ENCODE results near the gene CASP6.
A peak's percentile ranks its signal among the peaks of the same experiment; 100 is the strongest.

CASP6 gene

DNA sequence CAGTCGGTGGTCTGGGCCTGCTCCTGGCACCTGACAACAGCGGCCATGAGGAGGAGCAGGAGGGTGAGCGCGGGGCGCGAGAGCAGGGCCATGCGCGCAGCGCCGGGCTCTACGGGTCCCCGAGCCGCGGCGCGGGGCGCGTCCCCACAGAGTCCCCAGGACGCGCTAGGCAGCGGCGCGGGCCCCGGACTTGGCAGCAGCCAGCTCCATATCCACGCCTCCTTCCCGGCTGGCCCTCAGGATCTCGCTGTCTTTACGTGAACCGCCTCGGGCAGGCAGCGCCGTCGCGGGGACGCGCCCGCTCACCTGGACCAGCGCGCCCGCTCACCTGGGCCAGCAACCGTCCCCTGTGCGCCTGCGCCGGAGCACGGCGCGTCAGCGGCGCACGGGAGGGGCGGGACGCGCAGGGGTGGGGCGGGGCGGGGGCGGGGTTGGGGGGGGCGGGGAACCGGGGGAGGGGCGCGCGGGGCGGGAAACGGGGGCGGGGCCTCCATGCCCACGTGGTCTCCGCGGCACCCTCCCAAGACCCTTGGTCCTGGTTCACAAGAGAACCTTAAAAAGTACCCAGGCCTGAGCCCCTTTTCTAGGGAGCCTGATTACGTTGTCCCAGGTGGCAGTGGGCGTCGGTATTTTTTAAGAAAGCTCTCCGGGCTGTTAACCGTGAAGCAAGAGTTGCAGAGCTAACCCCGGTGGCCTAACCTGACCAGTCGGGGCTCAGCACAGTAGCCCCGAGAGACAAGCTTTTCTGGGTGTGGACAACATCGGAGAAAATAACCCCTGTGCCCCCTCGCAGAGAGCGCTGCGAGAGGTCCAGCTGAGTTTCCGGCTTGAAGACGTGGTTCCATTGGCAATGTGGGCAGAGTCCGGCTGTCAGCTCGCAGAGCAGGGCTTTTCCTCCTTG is 26.7 kb upstream of the CASP6 start, which contains the start of gene PLA2G12A:
Gene PLA2G12A, minus strand, starts transcription at position 353 of the 901 bp plus-strand sequence. Its CDS starts 261 bp downstream, at position 92.
- H3K9me3 Mint-ChIP-seq, result no peaks in the 10 kb centered on the region
- H3K36me3 Mint-ChIP-seq (ENCODE audit: low read depth), result peaks cover 2% of the 10 kb centered on the region
- peaks cover 21% of the 10 kb centered on the region for H3K4me1 Mint-ChIP-seq
- H3K27me3 Mint-ChIP-seq, result no peaks in the 10 kb centered on the region
- ATAC-seq, result peak; percentile 85
- H3K4me3 Mint-ChIP-seq, result peak within 1 kb of the TSS; percentile 92
- H3K27ac Mint-ChIP-seq, result peak within 1 kb of the TSS; percentile 83
- DNase-seq, result peak; percentile 72

DNA sequence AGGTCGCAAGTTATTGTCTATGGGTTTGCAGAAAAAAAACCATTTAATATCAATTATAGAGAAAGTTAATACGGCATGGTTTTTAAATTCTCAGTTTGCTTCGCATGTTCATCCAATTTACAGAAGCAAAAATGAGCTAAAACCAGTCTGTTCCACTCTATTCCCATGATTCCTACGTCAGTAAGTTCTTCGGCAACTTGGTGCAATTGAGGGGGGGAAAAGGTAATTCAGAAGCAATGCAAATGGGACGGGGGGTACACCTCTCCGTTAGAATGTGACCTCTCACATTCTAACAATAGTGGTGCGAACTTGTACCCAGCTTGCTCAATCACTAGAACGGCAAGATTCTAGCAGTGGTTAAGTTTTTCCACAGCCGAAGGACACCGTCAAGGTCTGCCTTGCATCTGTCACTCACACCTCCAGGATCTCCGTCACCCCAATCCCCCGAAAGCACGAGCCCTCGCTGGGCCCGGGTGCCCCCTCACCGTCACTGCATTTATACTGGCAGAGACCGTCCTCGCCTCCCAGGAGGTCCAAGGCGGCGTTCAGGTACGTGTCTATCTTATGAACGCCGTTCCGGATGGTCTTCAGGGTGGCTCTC is 26.0 kb upstream of the CASP6 start:
- H3K4me3 Mint-ChIP-seq, result peak overlapping the region; percentile 92
- peak; percentile 34 for DNase-seq
- H3K27ac Mint-ChIP-seq, result peak overlapping the region; percentile 83
- H3K36me3 Mint-ChIP-seq (ENCODE audit: low read depth), result peaks cover 5% of the 10 kb centered on the region
- H3K9me3 Mint-ChIP-seq, result no peaks in the 10 kb centered on the region
- H3K4me1 Mint-ChIP-seq, result peaks cover 21% of the 10 kb centered on the region
- peak; percentile 61 for ATAC-seq
- H3K27me3 Mint-ChIP-seq, result no peaks in the 10 kb centered on the region

DNA sequence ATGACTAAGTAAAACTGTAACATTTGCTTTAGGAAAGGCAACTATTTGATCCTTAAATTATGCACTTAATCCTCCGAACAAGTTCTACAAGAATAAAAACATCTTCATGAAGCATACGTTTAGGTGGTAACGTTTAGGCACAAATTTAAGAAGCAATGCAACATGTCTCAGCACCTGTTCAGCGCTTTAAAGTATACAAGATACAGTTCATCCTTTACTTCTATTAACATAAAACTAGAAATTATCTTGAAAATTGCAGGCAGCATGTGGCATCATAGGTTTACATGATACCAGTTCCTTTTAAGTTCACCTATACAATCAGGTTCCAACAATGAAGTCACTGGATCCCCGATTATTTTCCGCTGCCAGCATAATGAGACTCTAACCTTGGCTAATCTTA is 25.1 kb upstream of the CASP6 start:
- ATAC-seq (no peak), DNase-seq (no peak)
- peaks cover 21% of the 10 kb centered on the region for H3K4me1 Mint-ChIP-seq
- H3K27me3 Mint-ChIP-seq, result no peaks in the 10 kb centered on the region
- no peak overlapping the region for H3K27ac Mint-ChIP-seq
- H3K36me3 Mint-ChIP-seq (ENCODE audit: low read depth), result peaks cover 5% of the 10 kb centered on the region
- H3K9me3 Mint-ChIP-seq, result no peaks in the 10 kb centered on the region
- H3K4me3 Mint-ChIP-seq, result peak overlapping the region; percentile 92

DNA sequence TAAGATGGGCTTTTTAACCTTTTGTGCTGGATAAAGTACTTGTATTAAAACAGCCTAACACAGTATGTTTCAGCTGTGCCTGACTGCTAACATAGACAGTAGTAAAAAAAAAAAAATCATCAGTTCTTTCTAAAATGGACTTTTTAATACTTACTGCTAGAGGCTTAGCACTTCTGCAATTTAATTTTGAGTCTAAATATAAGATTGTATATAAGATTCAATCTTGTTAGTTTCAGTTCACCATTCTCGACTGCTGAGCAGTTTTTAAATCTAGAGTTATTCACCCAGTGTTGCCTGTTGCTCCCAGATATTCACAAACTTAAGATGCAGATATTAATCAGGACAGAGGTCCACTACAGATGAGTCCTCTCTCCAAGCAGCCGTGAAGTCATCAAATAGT is 19.9 kb upstream of the CASP6 start:
- DNase-seq (no peak), ATAC-seq (no peak)
- Mint-ChIP-seq H3K36me3 (ENCODE audit: low read depth) (peaks cover 9% of the 10 kb centered on the region), H3K9me3 (no peaks in the 10 kb centered on the region), H3K27ac (no peak overlapping the region), H3K4me1 (peaks cover 14% of the 10 kb centered on the region), H3K4me3 (no peak overlapping the region), H3K27me3 (no peaks in the 10 kb centered on the region)

DNA sequence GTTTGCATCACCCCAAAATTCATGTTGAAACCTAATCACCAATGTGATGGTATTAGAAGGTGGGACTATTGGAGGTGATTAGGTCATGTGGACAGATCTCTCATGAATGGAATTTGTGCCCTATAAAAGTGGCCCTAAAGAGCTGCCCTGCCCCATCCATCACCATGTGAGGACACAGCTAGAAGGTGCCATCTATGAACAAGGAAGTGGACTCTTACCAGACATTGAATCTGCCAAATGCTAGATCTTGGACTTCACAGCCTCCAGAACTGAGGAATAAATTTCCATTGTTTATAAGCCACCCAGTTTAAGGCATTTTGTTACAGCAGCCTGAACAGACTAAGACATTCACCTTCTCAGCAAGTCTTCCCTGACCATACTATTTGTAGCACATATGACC is 19.1 kb upstream of the CASP6 start:
- Mint-ChIP-seq H3K27me3 (no peaks in the 10 kb centered on the region), H3K36me3 (ENCODE audit: low read depth) (peaks cover 10% of the 10 kb centered on the region), H3K9me3 (no peaks in the 10 kb centered on the region), H3K27ac (no peak overlapping the region), H3K4me3 (no peak overlapping the region), H3K4me1 (peaks cover 10% of the 10 kb centered on the region)
- no peak for ATAC-seq
- DNase-seq, result no peak

DNA sequence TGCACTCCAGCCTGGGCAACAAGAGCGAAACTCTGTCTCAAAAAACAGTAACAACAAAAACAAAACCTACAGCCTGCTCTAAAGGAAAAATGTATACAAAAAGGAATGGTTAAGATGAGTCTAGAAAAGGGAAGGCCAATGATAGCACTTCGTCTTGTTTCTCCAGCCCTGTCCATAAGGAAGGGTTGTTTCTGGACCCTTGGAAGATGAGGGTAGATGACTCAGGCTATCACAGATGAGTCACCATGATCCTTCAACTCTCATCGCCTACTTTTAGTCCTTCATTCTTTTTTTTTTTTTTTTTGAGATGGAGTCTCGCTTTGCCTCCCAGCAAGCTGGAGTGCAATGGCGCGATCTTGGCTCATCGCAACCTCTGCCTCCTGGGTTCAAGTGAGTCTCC is 17.8 kb upstream of the CASP6 start:
- no peak overlapping the region for H3K4me3 Mint-ChIP-seq
- no peaks in the 10 kb centered on the region for H3K27me3 Mint-ChIP-seq
- DNase-seq (no peak), ATAC-seq (no peak)
- H3K36me3 Mint-ChIP-seq (ENCODE audit: low read depth), result peaks cover 16% of the 10 kb centered on the region
- no peaks in the 10 kb centered on the region for H3K9me3 Mint-ChIP-seq
- H3K27ac Mint-ChIP-seq, result no peak overlapping the region
- peaks cover 9% of the 10 kb centered on the region for H3K4me1 Mint-ChIP-seq

DNA sequence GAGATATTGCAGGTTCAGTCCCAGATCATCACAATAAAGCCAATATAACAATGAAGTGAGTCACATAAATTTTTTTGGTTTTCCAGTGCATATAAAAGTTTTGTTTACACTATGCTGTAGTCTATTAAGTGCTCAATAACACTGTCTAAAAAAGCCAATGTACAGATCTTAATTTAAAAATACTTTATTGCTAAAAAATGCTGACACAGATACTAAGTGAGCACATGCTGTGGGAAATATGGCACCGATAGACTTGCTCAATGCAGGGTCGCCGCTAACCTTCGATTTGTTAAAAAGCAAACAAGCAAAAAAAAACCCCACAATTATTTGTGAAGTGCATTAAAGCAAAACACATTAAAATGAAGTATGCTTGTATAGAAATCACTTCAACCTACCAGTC is 16.4 kb upstream of the CASP6 start:
- ATAC-seq, result no peak
- Mint-ChIP-seq H3K4me3 (no peak overlapping the region), H3K36me3 (ENCODE audit: low read depth) (peaks cover 19% of the 10 kb centered on the region), H3K27ac (no peak overlapping the region), H3K4me1 (peaks cover 7% of the 10 kb centered on the region), H3K9me3 (no peaks in the 10 kb centered on the region), H3K27me3 (no peaks in the 10 kb centered on the region)
- no peak for DNase-seq

DNA sequence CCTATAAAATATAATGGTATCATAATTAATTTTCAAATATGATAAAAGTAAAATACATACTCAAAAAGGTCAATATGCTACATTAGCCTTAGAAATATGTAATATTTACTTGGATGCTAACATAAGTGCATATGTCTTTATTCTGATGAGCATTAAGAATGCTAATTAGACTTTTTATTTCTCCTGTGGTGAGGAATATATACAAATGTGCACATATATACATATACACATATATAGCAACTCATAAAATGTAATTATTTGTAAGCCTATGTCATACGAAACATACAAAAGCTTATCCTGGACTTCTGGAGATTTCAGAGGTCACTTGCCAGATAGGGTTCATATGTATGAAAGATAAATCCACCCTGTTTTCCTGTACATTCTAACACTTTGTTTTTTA is 15.5 kb upstream of the CASP6 start:
- H3K4me1 Mint-ChIP-seq, result peaks cover 7% of the 10 kb centered on the region
- H3K4me3 Mint-ChIP-seq, result no peak overlapping the region
- no peaks in the 10 kb centered on the region for H3K27me3 Mint-ChIP-seq
- no peak overlapping the region for H3K27ac Mint-ChIP-seq
- peaks cover 16% of the 10 kb centered on the region for H3K36me3 Mint-ChIP-seq (ENCODE audit: low read depth)
- no peaks in the 10 kb centered on the region for H3K9me3 Mint-ChIP-seq
- DNase-seq, result no peak
- ATAC-seq, result no peak

DNA sequence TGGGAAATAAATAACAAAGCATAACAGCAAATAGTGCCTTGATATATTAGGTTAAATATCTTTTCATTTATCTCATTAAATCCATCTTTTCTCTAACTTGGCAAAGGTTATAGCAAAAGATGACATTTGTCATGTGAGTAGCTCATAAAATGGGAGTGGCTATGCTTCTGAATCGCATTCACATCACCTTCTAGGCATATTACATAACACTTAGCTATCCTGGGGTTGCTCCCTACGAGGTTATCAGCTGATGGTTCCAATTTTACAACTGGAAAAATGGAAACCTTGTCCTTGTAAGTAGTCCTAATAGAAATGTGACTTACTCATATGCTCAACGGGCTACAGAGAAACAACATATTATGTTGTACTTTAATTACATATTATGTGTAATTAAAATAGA is 10.3 kb upstream of the CASP6 start:
- DNase-seq, result no peak
- Mint-ChIP-seq H3K9me3 (no peaks in the 10 kb centered on the region), H3K27ac (no peak overlapping the region), H3K36me3 (ENCODE audit: low read depth) (peaks cover 18% of the 10 kb centered on the region), H3K4me3 (no peak overlapping the region), H3K27me3 (no peaks in the 10 kb centered on the region), H3K4me1 (no peaks in the 10 kb centered on the region)
- ATAC-seq, result no peak

DNA sequence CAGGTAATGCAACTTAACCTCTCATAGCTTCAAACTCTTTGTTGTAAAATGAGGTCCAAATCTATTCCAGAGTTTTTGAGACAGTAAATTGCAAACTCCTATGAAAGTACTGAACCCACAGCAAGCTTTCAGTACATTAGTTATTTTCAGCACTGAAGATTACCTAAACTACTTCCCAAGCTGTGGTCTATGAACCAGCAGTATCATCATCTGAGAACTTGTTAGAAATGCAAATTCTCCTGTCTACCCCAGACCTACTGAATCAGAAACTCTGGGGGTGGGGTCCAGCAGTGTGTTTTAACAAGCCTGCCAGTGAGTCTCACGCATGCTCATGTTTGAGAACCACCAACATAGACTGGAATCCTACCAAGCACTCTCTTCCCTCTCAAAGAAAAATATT is 5.7 kb upstream of the CASP6 start:
- ATAC-seq (no peak), DNase-seq (no peak)
- H3K27ac Mint-ChIP-seq, result no peak overlapping the region
- H3K9me3 Mint-ChIP-seq, result no peaks in the 10 kb centered on the region
- no peaks in the 10 kb centered on the region for H3K27me3 Mint-ChIP-seq
- peaks cover 1% of the 10 kb centered on the region for H3K4me1 Mint-ChIP-seq
- no peak overlapping the region for H3K4me3 Mint-ChIP-seq
- H3K36me3 Mint-ChIP-seq (ENCODE audit: low read depth), result peaks cover 5% of the 10 kb centered on the region

DNA sequence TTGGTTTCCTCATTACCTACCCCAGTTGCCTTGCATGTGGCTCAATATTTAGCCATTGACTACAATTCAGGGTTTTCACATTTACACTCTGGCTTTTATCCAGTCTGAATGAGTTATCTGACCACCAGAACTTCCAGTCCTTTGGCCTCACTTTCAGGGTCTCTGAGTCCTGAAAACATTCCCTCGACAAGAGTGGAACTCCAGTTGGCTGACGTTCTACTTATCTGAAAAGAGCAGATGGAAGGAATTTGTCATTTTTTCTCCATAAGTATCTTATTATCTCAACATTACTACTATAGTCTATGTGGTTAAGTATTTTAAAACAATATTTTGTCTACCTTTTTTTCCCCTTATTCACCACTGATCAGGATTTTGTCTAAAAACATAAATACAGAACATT is 5.2 kb upstream of the CASP6 start:
- Mint-ChIP-seq H3K9me3 (no peaks in the 10 kb centered on the region), H3K36me3 (ENCODE audit: low read depth) (peaks cover 5% of the 10 kb centered on the region), H3K4me3 (no peak overlapping the region), H3K27me3 (no peaks in the 10 kb centered on the region), H3K4me1 (peaks cover 5% of the 10 kb centered on the region), H3K27ac (no peak overlapping the region)
- DNase-seq (no peak), ATAC-seq (no peak)

DNA sequence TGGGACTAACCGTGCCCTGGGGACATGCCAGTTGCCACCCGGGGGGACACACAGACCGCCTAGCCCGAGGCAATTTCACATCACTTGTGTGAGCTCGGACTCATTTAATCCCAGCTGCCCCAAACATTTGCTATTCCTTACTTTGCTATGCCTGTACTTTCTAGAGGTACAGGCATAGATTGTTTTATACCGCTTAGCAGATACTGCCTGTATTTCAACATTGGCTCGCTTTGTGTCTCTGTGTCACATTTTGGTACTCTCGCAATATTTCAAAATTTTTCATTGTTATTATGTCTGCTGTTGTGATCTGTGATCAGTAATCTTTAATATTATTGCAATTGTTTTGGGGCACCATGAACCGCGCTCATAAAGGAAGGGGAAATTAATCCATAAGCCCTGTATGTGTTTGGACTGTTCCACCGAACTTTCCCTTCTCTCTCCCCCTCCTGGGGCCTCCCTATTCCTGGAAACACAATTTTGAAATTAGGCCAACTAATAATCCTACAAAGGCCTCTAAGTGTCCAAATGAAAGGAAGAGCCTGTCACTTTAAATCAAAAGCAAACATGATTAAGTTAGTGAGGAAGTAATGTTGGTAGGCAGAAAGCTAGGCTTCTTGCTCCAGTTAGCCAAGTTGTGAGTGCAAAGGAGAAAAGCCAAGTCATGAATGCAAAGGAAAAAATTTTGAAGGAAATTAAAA is 568 bp upstream of the CASP6 start:
- H3K9me3 Mint-ChIP-seq, result no peaks in the 10 kb centered on the region
- peak overlapping the region; percentile 87 for H3K4me3 Mint-ChIP-seq
- DNase-seq (no peak), ATAC-seq (no peak)
- H3K4me1 Mint-ChIP-seq, result peaks cover 21% of the 10 kb centered on the region
- H3K36me3 Mint-ChIP-seq (ENCODE audit: low read depth), result peaks cover 4% of the 10 kb centered on the region
- peak overlapping the region; percentile 78 for H3K27ac Mint-ChIP-seq
- H3K27me3 Mint-ChIP-seq, result no peaks in the 10 kb centered on the region

DNA sequence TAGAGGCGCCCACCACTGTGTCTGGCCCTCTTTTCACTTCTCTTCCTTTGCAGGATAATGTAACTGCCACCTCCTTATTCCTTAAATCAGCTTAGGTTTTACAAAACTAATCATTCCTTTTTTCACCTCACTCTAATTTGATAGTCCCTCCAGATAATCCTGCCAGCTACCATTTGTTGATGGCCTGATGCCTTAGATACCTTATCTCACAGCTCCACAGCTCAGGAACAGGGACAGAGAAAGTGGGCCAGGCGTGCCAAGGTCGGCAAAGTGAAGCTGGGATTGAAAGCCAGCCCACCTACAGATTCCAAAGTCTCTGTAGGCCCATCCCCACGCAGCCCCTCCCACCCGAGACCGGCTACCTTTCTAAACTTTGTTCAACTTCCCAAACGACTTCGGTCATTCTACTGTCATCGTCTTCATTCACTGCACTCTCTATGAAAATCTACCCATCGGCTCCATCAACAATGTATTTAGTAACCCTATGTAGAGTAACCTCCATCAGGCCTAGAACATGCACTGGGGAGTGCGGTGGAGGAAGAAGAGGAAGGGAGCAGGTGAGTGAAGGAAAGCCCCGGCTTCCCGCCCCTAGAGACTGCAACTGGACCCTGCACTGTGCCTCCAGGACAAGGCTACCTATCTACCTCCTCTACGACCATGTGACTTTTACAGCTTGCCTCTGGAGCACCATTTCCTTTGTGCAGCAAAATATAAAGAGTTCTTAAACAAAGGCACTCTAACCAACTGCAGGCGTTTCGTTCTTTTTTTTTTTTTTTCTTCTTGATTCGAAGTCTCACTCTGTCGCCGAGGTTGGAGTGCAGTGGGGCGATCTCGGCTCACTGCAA is 1.5 kb downstream of the CASP6 start:
- Mint-ChIP-seq H3K27me3 (no peaks in the 10 kb centered on the region), H3K9me3 (no peaks in the 10 kb centered on the region), H3K36me3 (ENCODE audit: low read depth) (peaks cover 11% of the 10 kb centered on the region), H3K27ac (peak overlapping the region; percentile 78), H3K4me3 (peak overlapping the region; percentile 87), H3K4me1 (peaks cover 21% of the 10 kb centered on the region)
- DNase-seq (no peak), ATAC-seq (no peak)

DNA sequence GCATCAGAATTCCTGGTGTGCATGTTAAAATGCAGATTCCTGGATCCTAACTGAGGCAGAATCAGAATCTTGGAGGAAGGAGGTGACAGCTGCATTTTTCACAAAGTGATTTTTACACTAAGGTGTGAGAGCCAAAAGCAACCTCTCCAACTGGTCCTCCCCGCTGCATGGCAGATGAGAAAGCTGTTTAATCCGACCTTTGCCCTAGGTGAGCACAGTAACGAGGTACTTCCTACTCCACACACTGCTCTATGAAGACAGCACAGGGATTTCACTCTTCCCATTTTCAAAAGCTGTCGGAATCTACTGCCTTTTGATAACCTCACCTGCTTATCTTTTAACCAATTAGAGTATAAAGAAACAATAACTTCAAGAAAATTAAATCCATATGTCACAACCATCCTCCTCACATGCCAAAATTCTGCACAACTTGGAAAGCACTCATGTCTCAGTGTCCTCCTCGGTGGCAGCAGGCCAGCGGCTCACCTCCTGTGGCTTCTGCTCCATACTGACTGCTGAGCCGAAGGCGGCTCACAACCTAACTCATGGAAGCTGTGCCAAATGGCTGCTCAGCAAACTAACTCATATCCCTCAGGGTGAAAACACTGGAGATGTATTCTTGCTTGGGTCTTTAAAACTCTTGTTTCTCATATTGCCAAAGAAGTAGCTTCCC is 3.6 kb downstream of the CASP6 start:
- ATAC-seq, result no peak
- no peaks in the 10 kb centered on the region for H3K9me3 Mint-ChIP-seq
- DNase-seq, result no peak
- no peaks in the 10 kb centered on the region for H3K27me3 Mint-ChIP-seq
- peaks cover 21% of the 10 kb centered on the region for H3K4me1 Mint-ChIP-seq
- H3K27ac Mint-ChIP-seq, result no peak overlapping the region
- H3K36me3 Mint-ChIP-seq (ENCODE audit: low read depth), result peaks cover 13% of the 10 kb centered on the region
- H3K4me3 Mint-ChIP-seq, result no peak overlapping the region

Measured in activated naive CD8-positive, alpha-beta T cell treated with anti-CD3 and anti-CD28 coated beads, Interleukin-2, amount 50 U/mL, for 24 hours (primary cell).